HS-27A (cell line): ENCODE measurements around the gene MAP3K1.
"Not testable (repeated sequence)": the region's sequence is repeated elsewhere in the genome, so short reads cannot be mapped to it uniquely, and the experiment has no call there.

Experiments used
- DNase-seq: peaks from one replicate; pipeline ENCODE4 v3.0.0-alpha.2; 2012; ENCODE audit warnings: low read depth, missing footprints

MAP3K1 gene

GRCh38 chr5:56816546-56817081 is 1.3 kb downstream of the MAP3K1 start:
- no peak for DNase-seq

- no peak for DNase-seq
These were observed 2.1 kb downstream of the MAP3K1 start for GRCh38 chr5:56817263-56818014.

- DNase-seq = no peak
These were observed 3.2 kb downstream of the MAP3K1 start for GRCh38 chr5:56818450-56819037.

- DNase-seq = no peak
These were observed 3.9 kb downstream of the MAP3K1 start for GRCh38 chr5:56819060-56819881.

- not testable (repeated sequence) for DNase-seq
These were observed 6.5 kb downstream of the MAP3K1 start for GRCh38 chr5:56821868-56822267.

- DNase-seq = no peak
These were observed 7.6 kb downstream of the MAP3K1 start for GRCh38 chr5:56822981-56823380.

- DNase-seq = no peak
These were observed 8.7 kb downstream of the MAP3K1 start for GRCh38 chr5:56824019-56824418.

- no peak for DNase-seq
These were observed 10.0 kb downstream of the MAP3K1 start for GRCh38 chr5:56825222-56825824.

- no peak for DNase-seq
These were observed 11.7 kb downstream of the MAP3K1 start for GRCh38 chr5:56827049-56827448.

- no peak for DNase-seq
These were observed 12.6 kb downstream of the MAP3K1 start for GRCh38 chr5:56827924-56828323.

- no peak for DNase-seq
These were observed 14.0 kb downstream of the MAP3K1 start for GRCh38 chr5:56829137-56829908.

- DNase-seq = no peak
These were observed 16.4 kb downstream of the MAP3K1 start for GRCh38 chr5:56831773-56832172.

- DNase-seq = no peak
These were observed 18.0 kb downstream of the MAP3K1 start for GRCh38 chr5:56833325-56833724.

GRCh38 chr5:56837381-56837780 is 22.0 kb downstream of the MAP3K1 start:
- no peak for DNase-seq

- no peak for DNase-seq
These were observed 22.6 kb downstream of the MAP3K1 start for GRCh38 chr5:56837956-56838355.

- no peak for DNase-seq
These were observed 23.2 kb downstream of the MAP3K1 start for GRCh38 chr5:56838409-56839039.

- no peak for DNase-seq
These were observed 23.7 kb downstream of the MAP3K1 start for GRCh38 chr5:56839062-56839461.

- DNase-seq = no peak
These were observed 25.2 kb downstream of the MAP3K1 start for GRCh38 chr5:56840597-56840996.

- no peak for DNase-seq
These were observed 29.9 kb downstream of the MAP3K1 start for GRCh38 chr5:56845277-56845676.

- DNase-seq = no peak
These were observed 30.6 kb downstream of the MAP3K1 start for GRCh38 chr5:56845904-56846480.

- DNase-seq = no peak
These were observed 32.9 kb downstream of the MAP3K1 start for GRCh38 chr5:56848206-56848605.
